Smooth muscle cell (in vitro differentiated cells): ENCODE data around the gene NCKAP5. TPM values are rescaled to one million over a fixed set of nuclear protein-coding genes. Genes with fewer than 3 reads are reported as not detected.

Experiments used
- DNase-seq: peaks from one replicate; lab custom pipeline; 2025; ENCODE audit not compliant: unreplicated experiment; lab: John Stamatoyannopoulos, UW
- H2AFZ ChIP-seq: fragments of 200-600 bp; sonication (generic); 2 replicates; pipeline ENCODE4 v1.6.0; 2016; ENCODE audit warnings: antibody characterized with exemption, low read depth, mild to moderate bottlenecking
- H3F3A ChIP-seq: fragments of 200-600 bp; sonication (generic); 2 replicates; pipeline ENCODE4 v1.6.0; 2017; ENCODE audit warnings: antibody characterized with exemption, low read depth
- H3K27ac ChIP-seq: fragments of 200-600 bp; sonication (generic); 2 replicates; pipeline ENCODE4 v1.5.1; 2016; ENCODE audit warnings: low read depth, mild to moderate bottlenecking
- H3K27me3 ChIP-seq: fragments of 200-600 bp; sonication (generic); 2 replicates; pipeline ENCODE4 v1.6.1; 2016; ENCODE audit warnings: low read depth, mild to moderate bottlenecking
- H3K36me3 ChIP-seq: fragments of 200-600 bp; sonication (generic); 2 replicates; pipeline ENCODE4 v1.5.1; 2016; ENCODE audit warnings: low read depth
- H3K4me1 ChIP-seq: fragments of 200-600 bp; sonication (generic); 2 replicates; pipeline ENCODE4 v1.5.1; 2016; ENCODE audit warnings: low read depth
- H3K4me2 ChIP-seq: fragments of 200-600 bp; sonication (generic); 2 replicates; pipeline ENCODE4 v1.6.0; 2016; ENCODE audit warnings: mild to moderate bottlenecking
- H3K4me3 ChIP-seq: fragments of 200-600 bp; sonication (generic); 2 replicates; pipeline ENCODE4 v1.5.1; 2016; ENCODE audit warnings: mild to moderate bottlenecking
- H3K79me2 ChIP-seq: fragments of 200-600 bp; sonication (generic); 2 replicates; pipeline ENCODE4 v1.6.0; 2016; ENCODE audit warnings: low read depth, mild to moderate bottlenecking
- H3K9ac ChIP-seq: fragments of 200-600 bp; sonication (generic); 2 replicates; pipeline ENCODE4 v1.6.0; 2016; ENCODE audit warnings: low read depth
- H3K9me3 ChIP-seq: fragments of 200-600 bp; sonication (generic); replicated peaks from 2 replicates; pipeline ENCODE4 v1.5.1; 2016; ENCODE audit warnings: low read depth
- H4K20me1 ChIP-seq: fragments of 200-600 bp; sonication (generic); 2 replicates; pipeline ENCODE4 v1.6.0; 2016; ENCODE audit warnings: low read depth
- WGBS: methylation state at CpG from one replicate; pipeline ENCODE4 v1.1.7; 2016; ENCODE audit warnings: low lambda C conversion rate; 5-methylcytosine and 5-hydroxymethylcytosine counted together
- polyA plus RNA-seq: library from polyadenylated mRNA; unstranded; fragments of >200 nt; fragmentation: Nextera tagmentation; extraction: Ambion mirVana; gene quantifications from 2 replicates; pipeline ENCODE4 v1.2.1, GENCODE V29; 2016
- total RNA-seq: library from RNA; depleted of rRNA; stranded (reverse); fragments of >200 nt; gene quantifications from 2 replicates; pipeline ENCODE4 v1.2.3, GENCODE V29; 2014
- TF ChIP-seq, protein P1 (sequence below): fragments of 200-600 bp; sonication (generic); IDR thresholded peaks from 2 replicates; pipeline ENCODE4 v1.5.1; 2017; ENCODE audit warnings: borderline replicate concordance, mild to moderate bottlenecking, antibody characterized with exemption; ENCODE audit not compliant: insufficient read depth, poor library complexity, severe bottlenecking

NCKAP5 gene
- total and polyA plus RNA-seq, 2 experiments from 2014 or later, result 4.6 to 9.5 TPM

DNA sequence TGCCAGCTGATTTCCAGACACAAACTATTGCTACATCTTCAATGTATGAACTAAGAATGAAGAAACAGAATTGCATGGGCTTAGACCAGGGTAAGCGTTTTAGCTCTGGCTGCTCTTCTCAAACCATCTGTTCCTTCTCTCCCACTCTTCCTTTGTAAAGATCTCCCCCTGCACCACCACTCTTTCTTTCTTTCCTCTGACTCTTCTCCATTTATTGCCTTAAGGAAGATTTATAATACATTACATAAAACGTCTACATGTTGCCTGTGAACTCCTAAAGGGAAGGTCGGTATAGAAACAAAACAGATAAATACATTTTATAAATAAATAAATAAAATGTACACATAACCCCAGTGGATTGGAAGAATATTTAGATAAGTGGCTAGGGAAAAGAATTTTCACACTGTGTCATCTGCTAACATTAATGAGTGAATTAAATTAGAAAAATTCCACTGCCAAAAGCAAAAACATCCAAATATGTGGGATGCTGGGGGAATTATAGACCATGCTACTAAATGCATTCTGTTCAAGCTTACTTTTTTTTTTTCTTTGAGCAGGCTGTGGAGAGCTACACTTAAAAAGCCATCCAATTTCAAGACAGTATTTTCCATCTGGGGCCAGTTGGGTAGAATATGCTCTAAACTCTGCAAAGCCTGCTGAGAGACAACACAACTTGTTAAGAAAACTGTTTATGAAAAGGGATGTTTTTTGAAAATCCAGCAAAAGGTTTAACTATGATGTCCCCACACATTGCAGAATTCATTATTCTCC lies 41.5 kb downstream of the NCKAP5 start:
- H4K20me1 ChIP-seq, result no peaks in the 10 kb centered on the region
- WGBS, result 52% methylated on average over 3 of the region's 3 CpGs
- H3K27ac ChIP-seq, result peak overlapping the region; percentile 35
- no peak overlapping the region for H3K9ac ChIP-seq
- H3K79me2 ChIP-seq, result no peaks in the 10 kb centered on the region
- no peak overlapping the region for H2AFZ ChIP-seq
- no peaks in the 10 kb centered on the region for H3K9me3 ChIP-seq
- no peaks in the 10 kb centered on the region for H3K36me3 ChIP-seq
- peaks cover 3% of the 10 kb centered on the region for H3F3A ChIP-seq
- H3K4me1 ChIP-seq, result peaks cover 7% of the 10 kb centered on the region
- TF ChIP-seq, protein P1, sequence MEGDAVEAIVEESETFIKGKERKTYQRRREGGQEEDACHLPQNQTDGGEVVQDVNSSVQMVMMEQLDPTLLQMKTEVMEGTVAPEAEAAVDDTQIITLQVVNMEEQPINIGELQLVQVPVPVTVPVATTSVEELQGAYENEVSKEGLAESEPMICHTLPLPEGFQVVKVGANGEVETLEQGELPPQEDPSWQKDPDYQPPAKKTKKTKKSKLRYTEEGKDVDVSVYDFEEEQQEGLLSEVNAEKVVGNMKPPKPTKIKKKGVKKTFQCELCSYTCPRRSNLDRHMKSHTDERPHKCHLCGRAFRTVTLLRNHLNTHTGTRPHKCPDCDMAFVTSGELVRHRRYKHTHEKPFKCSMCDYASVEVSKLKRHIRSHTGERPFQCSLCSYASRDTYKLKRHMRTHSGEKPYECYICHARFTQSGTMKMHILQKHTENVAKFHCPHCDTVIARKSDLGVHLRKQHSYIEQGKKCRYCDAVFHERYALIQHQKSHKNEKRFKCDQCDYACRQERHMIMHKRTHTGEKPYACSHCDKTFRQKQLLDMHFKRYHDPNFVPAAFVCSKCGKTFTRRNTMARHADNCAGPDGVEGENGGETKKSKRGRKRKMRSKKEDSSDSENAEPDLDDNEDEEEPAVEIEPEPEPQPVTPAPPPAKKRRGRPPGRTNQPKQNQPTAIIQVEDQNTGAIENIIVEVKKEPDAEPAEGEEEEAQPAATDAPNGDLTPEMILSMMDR, result no peak
- no peaks in the 10 kb centered on the region for H3K27me3 ChIP-seq
- H3K4me2 ChIP-seq, result peak overlapping the region; percentile 35
- no peak for DNase-seq
- no peak overlapping the region for H3K4me3 ChIP-seq

- DNase-seq, result no peak
- no peak overlapping the region for H2AFZ ChIP-seq
- H3K27ac ChIP-seq, result no peak overlapping the region
- TF ChIP-seq, protein P1, result no peak
- H4K20me1 ChIP-seq, result no peaks in the 10 kb centered on the region
- H3K36me3 ChIP-seq, result no peaks in the 10 kb centered on the region
- H3K4me1 ChIP-seq, result peaks cover 7% of the 10 kb centered on the region
- peaks cover 3% of the 10 kb centered on the region for H3F3A ChIP-seq
- H3K4me3 ChIP-seq, result no peak overlapping the region
- no peak overlapping the region for H3K9ac ChIP-seq
- no peaks in the 10 kb centered on the region for H3K79me2 ChIP-seq
- no peak overlapping the region for H3K4me2 ChIP-seq
- H3K9me3 ChIP-seq, result no peaks in the 10 kb centered on the region
- no peaks in the 10 kb centered on the region for H3K27me3 ChIP-seq
- WGBS, result 79% methylated on average over 5 of the region's 5 CpGs
Observed at GRCh38 chr2:133525613-133526529, 42.4 kb downstream of the NCKAP5 start.

GRCh38 chr2:133525090-133525489 lies 43.2 kb downstream of the NCKAP5 start:
- Histone ChIP-seq H2AFZ (no peak overlapping the region), H3K4me2 (no peak overlapping the region), H3K9me3 (no peaks in the 10 kb centered on the region), H3K27ac (no peak overlapping the region), H3K9ac (no peak overlapping the region), H3F3A (peaks cover 3% of the 10 kb centered on the region), H3K36me3 (no peaks in the 10 kb centered on the region), H3K4me3 (no peak overlapping the region), H3K27me3 (no peaks in the 10 kb centered on the region), H3K4me1 (peaks cover 7% of the 10 kb centered on the region), H4K20me1 (no peaks in the 10 kb centered on the region), H3K79me2 (no peaks in the 10 kb centered on the region)
- TF ChIP-seq, protein P1, result no peak
- 80% methylated on average over 2 of the region's 2 CpGs for WGBS
- DNase-seq, result no peak
